H9 (cell line): ENCODE data around the gene IGF1R. TPM values are rescaled to one million over a fixed set of nuclear protein-coding genes. Genes with fewer than 3 reads are reported as not detected.
A peak's percentile ranks its signal among the peaks of the same experiment; 100 is the strongest.

Experiments
- DNase-seq: peaks from one replicate; pipeline ENCODE4 v3.0.0-alpha.2; 2017
- H2AFZ ChIP-seq: one replicate; pipeline ENCODE4 v1.6.1; 2013; ENCODE audit warnings: mild to moderate bottlenecking, low read length, control low read depth, moderate library complexity
- H2AK5ac ChIP-seq: 2 replicates; pipeline ENCODE4 v1.6.1; 2013; ENCODE audit warnings: low read length, control low read depth, mixed read lengths; ENCODE audit not compliant: insufficient read length
- H2BK120ac ChIP-seq: one replicate; pipeline ENCODE4 v1.6.1; 2013; ENCODE audit warnings: low read depth, mild to moderate bottlenecking, low read length, control low read depth, inconsistent platforms; ENCODE audit not compliant: poor library complexity, severe bottlenecking
- H2BK12ac ChIP-seq: 2 replicates; pipeline ENCODE4 v1.6.1; 2013; ENCODE audit warnings: low read length, control low read depth, mixed read lengths, low read depth; ENCODE audit not compliant: insufficient read length
- H2BK15ac ChIP-seq: 2 replicates; pipeline ENCODE4 v1.6.1; 2013; ENCODE audit warnings: low read depth, low read length, control low read depth
- H2BK20ac ChIP-seq: one replicate; pipeline ENCODE4 v1.6.1; 2013; ENCODE audit warnings: low read depth, mild to moderate bottlenecking, low read length, control low read depth, inconsistent platforms; ENCODE audit not compliant: poor library complexity, severe bottlenecking
- H2BK5ac ChIP-seq: 2 replicates; pipeline ENCODE4 v1.6.1; 2013; ENCODE audit warnings: low read length, control low read depth, mixed read lengths; ENCODE audit not compliant: insufficient read length
- H3K14ac ChIP-seq: 2 replicates; pipeline ENCODE4 v1.6.1; 2013; ENCODE audit warnings: low read length, control low read depth; ENCODE audit not compliant: insufficient read depth
- H3K18ac ChIP-seq: 2 replicates; pipeline ENCODE4 v1.6.1; 2013; ENCODE audit warnings: low read depth, mild to moderate bottlenecking, mixed read lengths, low read length, control low read depth; ENCODE audit not compliant: insufficient read length
- H3K23ac ChIP-seq: 2 replicates; pipeline ENCODE4 v1.6.1; 2013; ENCODE audit warnings: low read length, control low read depth, mixed read lengths, low read depth; ENCODE audit not compliant: insufficient read length
- H3K23me2 ChIP-seq: 2 replicates; pipeline ENCODE4 v1.6.1; 2013; ENCODE audit warnings: low read depth, mild to moderate bottlenecking, mixed read lengths, low read length, control low read depth; ENCODE audit not compliant: insufficient read length, poor library complexity, severe bottlenecking
- H3K27ac ChIP-seq: 2 replicates; pipeline ENCODE4 v1.5.1; 2013; ENCODE audit warnings: low read length, control low read depth, mixed read lengths, low read depth; ENCODE audit not compliant: insufficient read length
- H3K27me3 ChIP-seq: 2 replicates; pipeline ENCODE4 v1.6.1; 2013; ENCODE audit warnings: low read length, control low read depth, inconsistent platforms; ENCODE audit not compliant: insufficient read depth
- H3K4ac ChIP-seq: 2 replicates; pipeline ENCODE4 v1.6.1; 2013; ENCODE audit warnings: low read depth, mild to moderate bottlenecking, control low read depth, inconsistent platforms, low read length, moderate library complexity
- H3K4me1 ChIP-seq: 2 replicates; pipeline ENCODE4 v1.6.1; 2013; ENCODE audit warnings: low read length, control low read depth, inconsistent platforms; ENCODE audit not compliant: insufficient read depth
- H3K4me2 ChIP-seq: 2 replicates; pipeline ENCODE4 v1.6.1; 2013; ENCODE audit warnings: low read length, control low read depth, mixed read lengths; ENCODE audit not compliant: insufficient read length, insufficient read depth
- H3K56ac ChIP-seq: 2 replicates; pipeline ENCODE4 v1.6.1; 2013; ENCODE audit warnings: low read depth, mild to moderate bottlenecking, mixed read lengths, low read length, control low read depth; ENCODE audit not compliant: insufficient read length
- H3K79me1 ChIP-seq: 2 replicates; pipeline ENCODE4 v1.6.1; 2013; ENCODE audit warnings: low read depth, mild to moderate bottlenecking, moderate library complexity, low read length, control low read depth, inconsistent platforms; ENCODE audit not compliant: insufficient read depth, poor library complexity, severe bottlenecking
- H3K79me2 ChIP-seq: 2 replicates; pipeline ENCODE4 v1.6.1; 2013; ENCODE audit warnings: low read length, control low read depth, inconsistent platforms; ENCODE audit not compliant: insufficient read depth
- H3K9ac ChIP-seq: 2 replicates; pipeline ENCODE4 v1.6.1; 2013; ENCODE audit warnings: low read length, control low read depth, mixed read lengths; ENCODE audit not compliant: insufficient read length; ENCODE audit errors: extremely low read depth
- H3K9me3 ChIP-seq: one replicate; pipeline ENCODE4 v1.6.1; 2013; ENCODE audit warnings: low read depth, low read length, inconsistent platforms; ENCODE audit not compliant: control insufficient read depth
- H3T11ph ChIP-seq: one replicate; pipeline ENCODE4 v1.6.1; 2013; ENCODE audit warnings: mild to moderate bottlenecking, low read length, control low read depth, inconsistent platforms
- H4K20me1 ChIP-seq: one replicate; pipeline ENCODE4 v1.6.1; 2013; ENCODE audit not compliant: control insufficient read depth, insufficient read length, insufficient read depth
- H4K5ac ChIP-seq: 2 replicates; pipeline ENCODE4 v1.6.1; 2013; ENCODE audit warnings: low read depth, mild to moderate bottlenecking, mixed read lengths, low read length, control low read depth; ENCODE audit not compliant: insufficient read length
- H4K8ac ChIP-seq: replicated peaks from 2 replicates; pipeline ENCODE4 v1.6.1; 2013; ENCODE audit warnings: low read length, control low read depth, mixed read lengths, low read depth; ENCODE audit not compliant: insufficient read length
- H4K91ac ChIP-seq: 2 replicates; pipeline ENCODE4 v1.6.1; 2013; ENCODE audit warnings: low read depth, mild to moderate bottlenecking, moderate library complexity, mixed read lengths, low read length, control low read depth; ENCODE audit not compliant: insufficient read length
- H3K27ac Mint-ChIP-seq, 3 experiments: 2 replicates in 2 of 3; 3 replicates in 1 of 3; pipeline ENCODE4 v1.8.0; 2020 to 2021; ENCODE audit warnings: mixed read lengths in 3 of 3, mild to moderate bottlenecking in 1 of 3, moderate library complexity in 1 of 3
- H3K27me3 Mint-ChIP-seq: 2 replicates; pipeline ENCODE4 v1.8.0; 2021; ENCODE audit warnings: low read depth, mild to moderate bottlenecking, moderate library complexity, mixed read lengths
- H3K36me3 Mint-ChIP-seq, 3 experiments: 2 replicates in 2 of 3; 3 replicates in 1 of 3; pipeline ENCODE4 v1.8.0; 2020 to 2021; ENCODE audit warnings: low read depth in 3 of 3, mixed read lengths in 3 of 3; ENCODE audit not compliant: insufficient read depth in 1 of 3
- H3K4me1 Mint-ChIP-seq, 2 experiments: 2 replicates each; pipeline ENCODE4 v1.8.0; 2020; ENCODE audit warnings: mixed read lengths in 2 of 2
- H3K4me3 Mint-ChIP-seq, 2 experiments: 2 replicates in 1 of 2; 3 replicates in 1 of 2; pipeline ENCODE4 v1.8.0; 2020 to 2021; ENCODE audit warnings: mild to moderate bottlenecking in 2 of 2, mixed read lengths in 2 of 2, moderate library complexity in 1 of 2
- H3K9me3 Mint-ChIP-seq, 2 experiments: 2 replicates in 1 of 2; 3 replicates in 1 of 2; pipeline ENCODE4 v1.8.0; 2020; ENCODE audit warnings: mild to moderate bottlenecking in 2 of 2, mixed read lengths in 2 of 2, moderate library complexity in 1 of 2
- WGBS: extraction: QIAGEN DNeasy Blood & Tissue Kit; methylation state at CpG from one replicate; pipeline ENCODE4 v1.1.7; 2013; ENCODE audit warnings: missing lambda C conversion rate, low lambda C conversion rate, mixed read lengths; ENCODE audit not compliant: insufficient read length; ENCODE audit errors: extremely low coverage; 5-methylcytosine and 5-hydroxymethylcytosine counted together
- total RNA-seq: library from RNA; stranded (reverse); gene quantifications from 2 replicates; pipeline ENCODE4 v1.2.1, GENCODE V29; 2021
- TF ChIP-seq, protein P1 (sequence below): fragments of 200-600 bp; sonication (generic); conservative IDR thresholded peaks from 3 replicates; pipeline ENCODE4 v1.8.0; 2021; ENCODE audit warnings: antibody characterized with exemption, mild to moderate bottlenecking

IGF1R gene
- total RNA-seq, 1 experiment from 2014 or later: 70.0 TPM

DNA sequence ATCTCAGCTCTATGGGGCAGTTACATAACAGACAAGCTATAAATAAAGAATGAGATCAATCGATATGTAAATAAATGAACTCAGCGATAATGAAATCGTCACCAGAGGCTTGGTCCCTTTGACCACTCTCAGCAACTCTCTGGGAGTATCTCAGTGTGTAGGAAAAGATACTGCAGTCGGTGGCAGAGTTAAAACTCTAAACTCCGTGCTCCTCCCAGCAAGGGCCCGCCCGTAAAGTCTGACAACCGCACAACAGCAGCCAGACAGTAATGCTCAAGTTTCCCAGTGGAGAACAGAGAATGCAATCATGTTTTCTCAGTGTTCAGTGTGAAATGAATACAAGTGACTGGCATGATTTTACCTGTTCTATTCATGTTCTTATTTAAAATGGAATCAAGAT lies 28.3 kb upstream of the IGF1R start:
- Histone ChIP-seq H3K23me2 (no peaks in the 10 kb centered on the region), H2BK15ac (no peak overlapping the region), H3K27ac (no peak overlapping the region), H3K18ac (no peak overlapping the region), H4K91ac (no peak overlapping the region), H2BK12ac (no peak overlapping the region), H2BK20ac (no peak overlapping the region), H2AK5ac (no peak overlapping the region), H2BK120ac (no peak overlapping the region), H4K20me1 (no peaks in the 10 kb centered on the region), H3K79me2 (no peaks in the 10 kb centered on the region), H3K9me3 (no peaks in the 10 kb centered on the region), H3K79me1 (no peaks in the 10 kb centered on the region), H4K5ac (no peak overlapping the region), H2BK5ac (no peak overlapping the region), H3K27me3 (no peaks in the 10 kb centered on the region; the same call in 1 of the 2 replicates), H3T11ph (no peak overlapping the region), H3K23ac (no peak overlapping the region), H3K4me2 (no peak overlapping the region), H3K9ac (no peak overlapping the region), H4K8ac (no peak overlapping the region), H3K56ac (no peak overlapping the region), H3K14ac (no peak overlapping the region), H3K4me1 (no peaks in the 10 kb centered on the region), H2AFZ (no peak overlapping the region), H3K4ac (no peak overlapping the region)
- H3K4me1 Mint-ChIP-seq: peaks cover 0 to 4% of the 10 kb centered on the region in 2 experiments; a peak in 2 of 4 replicates
- peak overlapping the region in 1 of 3 experiments; percentile 30; a peak in 1 of 7 replicates for H3K27ac Mint-ChIP-seq
- no CpG with 5 or more reads among the region's 8 CpGs for WGBS
- H3K9me3 Mint-ChIP-seq: no peaks in the 10 kb centered on the region
- no peak for DNase-seq
- TF ChIP-seq, protein P1, sequence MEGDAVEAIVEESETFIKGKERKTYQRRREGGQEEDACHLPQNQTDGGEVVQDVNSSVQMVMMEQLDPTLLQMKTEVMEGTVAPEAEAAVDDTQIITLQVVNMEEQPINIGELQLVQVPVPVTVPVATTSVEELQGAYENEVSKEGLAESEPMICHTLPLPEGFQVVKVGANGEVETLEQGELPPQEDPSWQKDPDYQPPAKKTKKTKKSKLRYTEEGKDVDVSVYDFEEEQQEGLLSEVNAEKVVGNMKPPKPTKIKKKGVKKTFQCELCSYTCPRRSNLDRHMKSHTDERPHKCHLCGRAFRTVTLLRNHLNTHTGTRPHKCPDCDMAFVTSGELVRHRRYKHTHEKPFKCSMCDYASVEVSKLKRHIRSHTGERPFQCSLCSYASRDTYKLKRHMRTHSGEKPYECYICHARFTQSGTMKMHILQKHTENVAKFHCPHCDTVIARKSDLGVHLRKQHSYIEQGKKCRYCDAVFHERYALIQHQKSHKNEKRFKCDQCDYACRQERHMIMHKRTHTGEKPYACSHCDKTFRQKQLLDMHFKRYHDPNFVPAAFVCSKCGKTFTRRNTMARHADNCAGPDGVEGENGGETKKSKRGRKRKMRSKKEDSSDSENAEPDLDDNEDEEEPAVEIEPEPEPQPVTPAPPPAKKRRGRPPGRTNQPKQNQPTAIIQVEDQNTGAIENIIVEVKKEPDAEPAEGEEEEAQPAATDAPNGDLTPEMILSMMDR: no peak
- H3K36me3 Mint-ChIP-seq: no peaks in the 10 kb centered on the region
- H3K27me3 Mint-ChIP-seq: no peaks in the 10 kb centered on the region
- no peak overlapping the region for H3K4me3 Mint-ChIP-seq
